HepG2 (cell line): Measurements from ENCODE around the gene C16orf95. TPM values are rescaled to one million over a fixed set of nuclear protein-coding genes. Genes with fewer than 3 reads are reported as not detected.

Experiments used
- ATAC-seq: fragments of 200-7000 bp; cut with Tn5 transposase; 3 replicates; pipeline ENCODE4 v1.9.1; 2020; ENCODE audit warnings: mild to moderate bottlenecking, moderate library complexity
- BruUV-seq: library from RNA; stranded (reverse); fragments of 400-500 nt; replicated peaks from 2 replicates; lab custom pipeline; 2021; lab: Mats Ljungman, UMichigan
- CTCF ChIA-PET: fragments of 300-600 bp; formaldehyde crosslinking; extraction: SDS; loops from one replicate; lab custom pipeline; 2021; ENCODE audit warnings: low total read pairs, inconsistent platforms, low intra/inter-chr PET ratio; lab: Yijun Ruan, JAX
- POLR2A ChIA-PET: fragments of 350-600 bp; sonication (Branson Sonifier 250); formaldehyde crosslinking; loops from one replicate; lab custom pipeline; 2020; ENCODE audit warnings: antibody characterized with exemption, inconsistent platforms; lab: Yijun Ruan, JAX
- DNase-seq: peaks from one replicate; pipeline ENCODE4 v3.0.0-alpha.2; 2015; ENCODE audit warnings: low spot score
- FAIRE-seq: peaks from 3 replicates; lab custom pipeline; 2011; peaks lifted over from hg19 to GRCh38; lab: Jason Lieb, UNC
- H2AFZ ChIP-seq: one replicate; pipeline ENCODE4 v1.6.1; 2011; ENCODE audit warnings: low read length, inconsistent platforms
- H3K27ac ChIP-seq: fragments of 300-600 bp; 3 replicates; pipeline ENCODE4 v1.8.0; 2011; ENCODE audit warnings: mixed run types, mild to moderate bottlenecking, mixed read lengths, low read length, inconsistent platforms; ENCODE audit not compliant: insufficient read depth; ENCODE audit errors: extremely low read length
- H3K27me3 ChIP-seq, 2 experiments: fragments of 200-600 bp in 1 of 2; 2 replicates in 1 of 2; 3 replicates in 1 of 2; pipeline versions ENCODE4 v1.6.0 to v1.8.0; 2011; ENCODE audit warnings: low read length in 2 of 2, mild to moderate bottlenecking in 2 of 2, moderate library complexity in 2 of 2, inconsistent platforms in 1 of 2; ENCODE audit not compliant: insufficient read depth in 2 of 2, control insufficient read depth in 1 of 2
- H3K36me3 ChIP-seq, 2 experiments: fragments of 200-600 bp in 1 of 2; replicated peaks in 1 of 2; 2 replicates in 1 of 2; 3 replicates in 1 of 2; pipeline versions ENCODE4 v1.5.1 to v1.8.0; 2011; ENCODE audit warnings: low read length in 2 of 2, inconsistent platforms in 1 of 2; ENCODE audit not compliant: insufficient read depth in 2 of 2, control insufficient read depth in 1 of 2
- H3K4me1 ChIP-seq: 2 replicates; pipeline ENCODE4 v1.5.1; 2012; ENCODE audit warnings: low read length, inconsistent platforms; ENCODE audit not compliant: insufficient read depth
- H3K4me2 ChIP-seq: 2 replicates; pipeline ENCODE4 v1.6.0; 2011; ENCODE audit warnings: low read depth, low read length, inconsistent platforms
- H3K4me3 ChIP-seq, 3 experiments: fragments of 200-600 bp in 1 of 3; sonication (generic), shearing (Covaris generic) in 1 of 3; replicated peaks in 1 of 3; 2 replicates each; pipeline ENCODE4 v1.5.1; 2011 to 2016; ENCODE audit warnings: low read length in 3 of 3, inconsistent platforms in 2 of 3, low read depth in 2 of 3, mild to moderate bottlenecking in 2 of 3, control low read depth in 1 of 3, mixed read lengths in 1 of 3; ENCODE audit not compliant: insufficient read depth in 1 of 3
- H3K79me2 ChIP-seq: one replicate; pipeline ENCODE4 v1.6.1; 2011; ENCODE audit warnings: low read length, inconsistent platforms; ENCODE audit not compliant: insufficient read depth
- H3K9ac ChIP-seq: 2 replicates; pipeline ENCODE4 v1.6.0; 2011; ENCODE audit warnings: mild to moderate bottlenecking, low read depth, low read length, inconsistent platforms; ENCODE audit not compliant: insufficient read depth
- H3K9me3 ChIP-seq: 2 replicates; pipeline ENCODE4 v1.5.1; 2012; ENCODE audit warnings: mild to moderate bottlenecking, low read length
- H4K20me1 ChIP-seq: 2 replicates; pipeline ENCODE4 v1.6.0; 2011; ENCODE audit warnings: inconsistent platforms, mild to moderate bottlenecking, low read length, moderate library complexity; ENCODE audit not compliant: insufficient read depth
- GFI1 ChIP-seq: sonication (generic); formaldehyde crosslinking; IDR thresholded peaks from 2 replicates; pipeline ENCODE4 v1.5.0; 2020; ENCODE audit warnings: missing genetic modification reagents, mild to moderate bottlenecking, borderline replicate concordance
- HNF4G ChIP-seq, 2 experiments: sonication (generic) in 1 of 2; formaldehyde crosslinking in 1 of 2; IDR thresholded peaks; 2 replicates each; pipeline versions ENCODE4 v1.4.0 to v1.6.1; 2011 to 2020; ENCODE audit warnings: borderline replicate concordance in 2 of 2, low read depth in 2 of 2, mild to moderate bottlenecking in 2 of 2, low read length in 1 of 2, missing genetic modification reagents in 1 of 2, moderate library complexity in 1 of 2
- MAFF ChIP-seq: IDR thresholded peaks from 2 replicates; pipeline ENCODE4 v1.6.1; 2011; ENCODE audit warnings: low read depth, low read length, improper control_type of control experiment
- MAFK ChIP-seq, 2 experiments: IDR thresholded peaks in 1 of 2; conservative IDR thresholded peaks in 1 of 2; 2 replicates each; pipeline ENCODE4 v1.6.1; 2011; ENCODE audit warnings: improper control_type of control experiment in 2 of 2, low read length in 2 of 2
- POLR2G ChIP-seq: fragments of 200-400 bp; formaldehyde crosslinking; IDR thresholded peaks from 2 replicates; pipeline ENCODE4 v1.6.1; 2018; ENCODE audit warnings: mild to moderate bottlenecking, low read depth, low read length, moderate library complexity
- RBM22 ChIP-seq: fragments of 200-400 bp; formaldehyde crosslinking; optimal IDR thresholded peaks from 2 replicates; pipeline ENCODE3; 2017; ENCODE audit warnings: mild to moderate bottlenecking, low read length, moderate library complexity
- YEATS2 ChIP-seq: sonication (generic); formaldehyde crosslinking; IDR thresholded peaks from 2 replicates; pipeline ENCODE4 v1.4.0; 2020; ENCODE audit warnings: missing genetic modification reagents, borderline replicate concordance
- ZBTB38 ChIP-seq: sonication (generic); formaldehyde crosslinking; IDR thresholded peaks from 2 replicates; pipeline ENCODE4 v1.5.1; 2020; ENCODE audit warnings: mild to moderate bottlenecking, missing genetic modification reagents
- ZNF20 ChIP-seq: sonication (generic); formaldehyde crosslinking; IDR thresholded peaks from 2 replicates; pipeline ENCODE4 v1.4.0; 2020; ENCODE audit warnings: mild to moderate bottlenecking, moderate library complexity, missing genetic modification reagents
- ZNF562 ChIP-seq: sonication (generic); formaldehyde crosslinking; IDR thresholded peaks from 2 replicates; pipeline ENCODE4 v1.8.0; 2022; ENCODE audit warnings: missing genetic modification reagents, borderline replicate concordance
- WGBS: methylation state at CpG from one replicate; pipeline ENCODE4 v1.1.6; 2017; ENCODE audit warnings: low lambda C conversion rate; 5-methylcytosine and 5-hydroxymethylcytosine counted together
- in situ Hi-C: cut with HindIII; loops from 2 replicates; pipeline ENCODE4 v1.10.0; 2017; ENCODE audit warnings: low pct_unique_long_range_greater_than_20kb; ENCODE audit not compliant: extremely low pct_ligation_motif_present
- intact Hi-C: fragments of 100-400 bp; cut with micrococcal nuclease; formaldehyde crosslinking; loops from one replicate; pipeline ENCODE4 v1.10.0; 2022; ENCODE audit not compliant: unreplicated experiment
- polyA plus RNA-seq, 8 experiments: library from polyadenylated mRNA; depleted of rRNA in 3 of 8; stranded (reverse) in 7 of 8; unstranded in 1 of 8; fragments of >200 nt; fragmentation: Illumina TruSeq in 4 of 8; extraction: Trizol in 4 of 8; gene quantifications; 2 replicates each; pipeline versions ENCODE4 v1.2.1 to v1.2.3, GENCODE V29; 2011 to 2016; ENCODE audit warnings: low read depth in 4 of 8, missing spikeins in 1 of 8, mixed read lengths in 1 of 8; ENCODE audit not compliant: insufficient read depth in 1 of 8
- total RNA-seq, 5 experiments: library from RNA; depleted of rRNA; stranded (reverse); fragments of >200 nt; fragmentation: Illumina TruSeq; extraction: Trizol; gene quantifications; 2 replicates each; pipeline ENCODE4 v1.2.3, GENCODE V29; 2016; ENCODE audit warnings: low read depth in 1 of 5
- TF ChIP-seq, protein P1 (sequence below): IDR thresholded peaks from 2 replicates; pipeline ENCODE4 v1.6.1; 2016; ENCODE audit warnings: mild to moderate bottlenecking, missing biosample characterization, missing genetic modification reagents

The C16orf95 gene
- total and polyA plus RNA-seq, 2 of the 13 experiments (the other 11 are each of a cell fraction or from before 2014, with no cell fraction given) = 2.8 to 8.6 TPM

GRCh38 chr16:87321336-87322107, 4.3 kb upstream of the C16orf95 start:
- CTCF ChIA-PET = no interaction called here
- FAIRE-seq (no peak), DNase-seq (no peak), ATAC-seq (no peak)
- Histone ChIP-seq H3K4me1 (peaks cover 20% of the 10 kb centered on the region), H3K9ac (no peak overlapping the region), H3K4me3 (no peak overlapping the region), H4K20me1 (peaks cover 33% of the 10 kb centered on the region), H2AFZ (no peak overlapping the region), H3K27ac (no peak overlapping the region), H3K36me3 (peaks cover 8 to 28% of the 10 kb centered on the region in 2 experiments; a peak in 3 of 5 replicates), H3K9me3 (no peaks in the 10 kb centered on the region), H3K27me3 (no peaks in the 10 kb centered on the region; a peak in 1 of 5 replicates), H3K4me2 (no peak overlapping the region), H3K79me2 (peaks cover 18% of the 10 kb centered on the region)
- BruUV-seq = no TSS peak
- 95% methylated on average over 20 of the region's 20 CpGs for WGBS
- peak; percentile 52; the same call in 1 of the 2 replicates for TF ChIP-seq POLR2G
- peak; percentile 47; the same call in 1 of the 2 replicates for TF ChIP-seq MAFF
- TF ChIP-seq ZNF20 (CRISPR knock-in tag) = no peak
- TF ChIP-seq MAFK (conservative IDR thresholded peaks at IDR 0.05 in 1 of 2, IDR thresholded peaks at IDR 0.05 in 1 of 2; ENCODE audit: low read length in 2 of 2) = peak in 1 of 2 experiments; percentile 63; a peak in 2 of 4 replicates
- no peak for TF ChIP-seq HNF4G (IDR thresholded peaks at IDR 0.05; ENCODE audit: borderline replicate concordance, low read depth, low read length)
- no peak for TF ChIP-seq HNF4G (CRISPR knock-in tag; IDR thresholded peaks at IDR 0.05; ENCODE audit: borderline replicate concordance, low read depth)
- TF ChIP-seq, protein P1, sequence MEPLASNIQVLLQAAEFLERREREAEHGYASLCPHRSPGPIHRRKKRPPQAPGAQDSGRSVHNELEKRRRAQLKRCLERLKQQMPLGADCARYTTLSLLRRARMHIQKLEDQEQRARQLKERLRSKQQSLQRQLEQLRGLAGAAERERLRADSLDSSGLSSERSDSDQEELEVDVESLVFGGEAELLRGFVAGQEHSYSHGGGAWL (CRISPR knock-in tag) = no peak
- TF ChIP-seq RBM22 = peak; percentile 1
- TF ChIP-seq GFI1 (CRISPR knock-in tag) = no peak
- no peak for TF ChIP-seq YEATS2
- TF ChIP-seq ZNF562 = no peak
- peak; percentile 33; the same call in 1 of the 2 replicates for TF ChIP-seq ZBTB38 (CRISPR knock-in tag)
- intact Hi-C loops (no loop called here), in situ Hi-C loops (no loop called here)
- POLR2A ChIA-PET = interaction anchor here (1.1 to 1.7 kb wide), 3 partner anchors 61 to 72 kb away, joined by 4 to 19 read pairs (median 8); partner anchors contain the start of gene FBXO31
